SK-N-SH (cell line): Measurements from ENCODE around the gene COL15A1.

ENCODE experiments used
- CHD2 ChIP-seq: fragments of 150-350 bp; IDR thresholded peaks from 2 replicates; pipeline ENCODE4 v1.6.1; 2018; ENCODE audit warnings: low read length; ENCODE audit not compliant: partially characterized antibody
- CTCF ChIP-seq: fragments of 200-600 bp; sonication (generic); IDR thresholded peaks from 2 replicates; pipeline ENCODE4 v1.6.1; 2017; ENCODE audit warnings: antibody characterized with exemption, mild to moderate bottlenecking, moderate library complexity
- ELF1 ChIP-seq: IDR thresholded peaks from 2 replicates; pipeline ENCODE4 v1.4.0; 2012
- EZH2phosphoT487 ChIP-seq: fragments of 200-600 bp; sonication (generic); IDR thresholded peaks from 2 replicates; pipeline ENCODE4 v1.6.1; 2017; ENCODE audit warnings: low read depth, mixed run types, mild to moderate bottlenecking, antibody characterized with exemption, moderate library complexity, borderline replicate concordance
- GATA2 ChIP-seq: sonication (generic); formaldehyde crosslinking; IDR thresholded peaks from 2 replicates; pipeline ENCODE4 v1.5.0; 2020; ENCODE audit warnings: mild to moderate bottlenecking, missing genetic modification reagents
- NFIC ChIP-seq: IDR thresholded peaks from 2 replicates; pipeline ENCODE4 v1.4.0; 2012; ENCODE audit warnings: borderline replicate concordance
- POLR2AphosphoS5 ChIP-seq: IDR thresholded peaks from 2 replicates; pipeline ENCODE4 v1.6.1; 2012; ENCODE audit warnings: low read depth, low read length
- REST ChIP-seq: IDR thresholded peaks from 2 replicates; pipeline ENCODE4 v1.6.1; 2012; ENCODE audit warnings: mild to moderate bottlenecking, low read depth, low read length, moderate library complexity
- SMC3 ChIP-seq: IDR thresholded peaks from 2 replicates; pipeline ENCODE4 v1.6.1; 2012; ENCODE audit warnings: low read depth, low read length, improper control_type of control experiment
- TF ChIP-seq, protein P1 (sequence below): IDR thresholded peaks from 2 replicates; pipeline ENCODE4; 2012
- TF ChIP-seq, protein P2 (sequence below): IDR thresholded peaks from 2 replicates; pipeline ENCODE4 v1.4.0; 2012; ENCODE audit warnings: low read depth, borderline replicate concordance

- TF ChIP-seq POLR2AphosphoS5, result no peak
- TF ChIP-seq ELF1, result no peak
- TF ChIP-seq, protein P1, sequence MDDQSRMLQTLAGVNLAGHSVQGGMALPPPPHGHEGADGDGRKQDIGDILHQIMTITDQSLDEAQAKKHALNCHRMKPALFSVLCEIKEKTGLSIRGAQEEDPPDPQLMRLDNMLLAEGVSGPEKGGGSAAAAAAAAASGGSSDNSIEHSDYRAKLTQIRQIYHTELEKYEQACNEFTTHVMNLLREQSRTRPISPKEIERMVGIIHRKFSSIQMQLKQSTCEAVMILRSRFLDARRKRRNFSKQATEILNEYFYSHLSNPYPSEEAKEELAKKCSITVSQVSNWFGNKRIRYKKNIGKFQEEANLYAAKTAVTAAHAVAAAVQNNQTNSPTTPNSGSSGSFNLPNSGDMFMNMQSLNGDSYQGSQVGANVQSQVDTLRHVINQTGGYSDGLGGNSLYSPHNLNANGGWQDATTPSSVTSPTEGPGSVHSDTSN, result peak; percentile 52
- no peak for TF ChIP-seq REST
- TF ChIP-seq SMC3, result no peak
- TF ChIP-seq CHD2, result no peak
- no peak for TF ChIP-seq EZH2phosphoT487
- no peak for TF ChIP-seq CTCF
- TF ChIP-seq, protein P2, sequence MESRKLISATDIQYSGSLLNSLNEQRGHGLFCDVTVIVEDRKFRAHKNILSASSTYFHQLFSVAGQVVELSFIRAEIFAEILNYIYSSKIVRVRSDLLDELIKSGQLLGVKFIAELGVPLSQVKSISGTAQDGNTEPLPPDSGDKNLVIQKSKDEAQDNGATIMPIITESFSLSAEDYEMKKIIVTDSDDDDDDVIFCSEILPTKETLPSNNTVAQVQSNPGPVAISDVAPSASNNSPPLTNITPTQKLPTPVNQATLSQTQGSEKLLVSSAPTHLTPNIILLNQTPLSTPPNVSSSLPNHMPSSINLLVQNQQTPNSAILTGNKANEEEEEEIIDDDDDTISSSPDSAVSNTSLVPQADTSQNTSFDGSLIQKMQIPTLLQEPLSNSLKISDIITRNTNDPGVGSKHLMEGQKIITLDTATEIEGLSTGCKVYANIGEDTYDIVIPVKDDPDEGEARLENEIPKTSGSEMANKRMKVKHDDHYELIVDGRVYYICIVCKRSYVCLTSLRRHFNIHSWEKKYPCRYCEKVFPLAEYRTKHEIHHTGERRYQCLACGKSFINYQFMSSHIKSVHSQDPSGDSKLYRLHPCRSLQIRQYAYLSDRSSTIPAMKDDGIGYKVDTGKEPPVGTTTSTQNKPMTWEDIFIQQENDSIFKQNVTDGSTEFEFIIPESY, result no peak
- TF ChIP-seq GATA2, result no peak
- TF ChIP-seq NFIC, result no peak
Measured at GRCh38 chr9:99040911-99041582, 97.3 kb downstream of the COL15A1 start.
